ENCODE data around the gene LMF1. TPM values are rescaled to one million over a fixed set of nuclear protein-coding genes. Genes with fewer than 3 reads are reported as not detected.

The LMF1 gene
- total RNA-seq, 6 experiments from 2014 or later: 10.9 to 20.0 (median 13.8) TPM

DNA sequence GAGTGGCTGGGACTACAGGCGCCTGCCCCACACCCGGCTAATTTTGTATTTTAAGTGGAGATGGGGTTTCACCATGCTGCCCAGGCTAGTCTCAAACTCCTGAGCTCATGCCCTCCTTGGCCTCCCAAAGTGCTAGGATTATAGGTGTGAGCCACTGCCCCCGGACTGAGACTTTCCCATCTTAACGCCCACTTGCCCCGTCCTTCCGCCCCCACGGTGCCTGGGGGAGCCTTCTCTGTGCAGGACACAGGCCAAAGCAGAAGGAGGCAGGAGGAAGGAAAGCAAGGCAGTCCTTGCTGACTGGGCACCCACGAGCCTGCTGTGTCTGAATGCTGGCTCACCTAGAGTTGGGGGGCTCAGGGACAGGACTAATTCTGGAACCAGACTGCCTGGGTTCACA is 152.7 kb downstream of the LMF1 start:
- Histone ChIP-seq H3K36me3 (no peaks in the 10 kb centered on the region), H3K27me3 (no peaks in the 10 kb centered on the region), H3K27ac (no peak overlapping the region), H3K4me3 (no peak overlapping the region), H3K4me1 (no peaks in the 10 kb centered on the region), H3K9me3 (no peaks in the 10 kb centered on the region)
- intact Hi-C loops (cut with DNase I): no loop called here
- DNase-seq: no peak
- no peak for ATAC-seq
- no peak for TF ChIP-seq POLR2A (IDR thresholded peaks at IDR 0.05)
- TF ChIP-seq, protein P1, sequence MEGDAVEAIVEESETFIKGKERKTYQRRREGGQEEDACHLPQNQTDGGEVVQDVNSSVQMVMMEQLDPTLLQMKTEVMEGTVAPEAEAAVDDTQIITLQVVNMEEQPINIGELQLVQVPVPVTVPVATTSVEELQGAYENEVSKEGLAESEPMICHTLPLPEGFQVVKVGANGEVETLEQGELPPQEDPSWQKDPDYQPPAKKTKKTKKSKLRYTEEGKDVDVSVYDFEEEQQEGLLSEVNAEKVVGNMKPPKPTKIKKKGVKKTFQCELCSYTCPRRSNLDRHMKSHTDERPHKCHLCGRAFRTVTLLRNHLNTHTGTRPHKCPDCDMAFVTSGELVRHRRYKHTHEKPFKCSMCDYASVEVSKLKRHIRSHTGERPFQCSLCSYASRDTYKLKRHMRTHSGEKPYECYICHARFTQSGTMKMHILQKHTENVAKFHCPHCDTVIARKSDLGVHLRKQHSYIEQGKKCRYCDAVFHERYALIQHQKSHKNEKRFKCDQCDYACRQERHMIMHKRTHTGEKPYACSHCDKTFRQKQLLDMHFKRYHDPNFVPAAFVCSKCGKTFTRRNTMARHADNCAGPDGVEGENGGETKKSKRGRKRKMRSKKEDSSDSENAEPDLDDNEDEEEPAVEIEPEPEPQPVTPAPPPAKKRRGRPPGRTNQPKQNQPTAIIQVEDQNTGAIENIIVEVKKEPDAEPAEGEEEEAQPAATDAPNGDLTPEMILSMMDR (IDR thresholded peaks at IDR 0.05): no peak
- no CpG with 5 or more reads among the region's 8 CpGs for whole genome bisulfite sequencing (ENCODE audit: insufficient coverage, low coverage, low lambda C conversion rate, missing lambda C conversion rate)

DNA sequence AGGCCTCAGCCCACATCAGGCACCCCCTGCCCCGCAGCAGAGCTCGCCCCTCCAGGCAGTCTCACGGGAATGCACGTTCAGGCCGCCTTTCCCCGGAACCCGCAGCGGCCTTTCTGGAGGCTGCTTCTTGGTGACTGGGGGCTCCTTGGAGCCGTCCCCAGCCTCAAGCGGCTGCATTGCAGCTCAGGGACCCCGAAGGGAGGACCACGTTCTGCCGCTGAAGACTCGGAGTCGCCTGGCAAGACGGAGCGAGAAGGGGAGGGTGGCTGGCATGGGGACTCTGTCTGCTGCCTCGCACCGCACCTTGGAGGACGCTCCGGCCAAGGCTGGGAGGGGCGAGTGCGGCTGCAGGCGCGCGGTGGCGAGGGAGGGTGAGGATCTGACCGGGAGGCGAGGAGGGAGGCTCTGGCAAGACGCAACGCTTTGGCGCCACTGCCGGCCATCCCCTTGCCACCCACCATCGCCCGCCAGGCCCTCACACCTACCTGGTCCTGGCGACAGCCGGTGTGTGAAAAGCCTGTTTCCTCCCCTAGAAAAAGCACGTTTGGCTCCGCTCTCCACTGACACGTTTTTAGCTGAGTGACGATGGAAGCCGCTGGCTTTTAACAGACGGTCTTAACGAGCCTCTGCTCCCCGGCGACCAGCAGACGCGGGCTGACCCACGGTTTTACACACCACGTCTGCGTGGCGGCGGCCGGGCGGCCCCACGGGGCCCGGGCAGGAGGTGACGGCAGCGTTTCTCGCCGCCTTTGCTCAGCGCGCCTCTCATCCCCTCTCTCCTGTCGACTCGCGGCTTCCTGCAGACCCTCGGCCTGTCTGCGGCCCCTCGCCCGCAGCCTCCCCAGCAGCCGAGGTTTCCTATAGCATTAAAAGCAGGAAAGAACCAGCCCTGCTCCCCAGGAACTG is 153.5 kb downstream of the LMF1 start:
- no peaks in the 10 kb centered on the region for H3K4me1 ChIP-seq
- WGBS (ENCODE audit: insufficient coverage, low coverage, low lambda C conversion rate, missing lambda C conversion rate): 30% methylated on average over 2 of the region's 71 CpGs
- intact Hi-C loops (cut with DNase I): no loop called here
- ATAC-seq (no peak), DNase-seq (no peak)
- no peaks in the 10 kb centered on the region for H3K36me3 ChIP-seq
- TF ChIP-seq, protein P1 (IDR thresholded peaks at IDR 0.05): no peak
- no peak for TF ChIP-seq POLR2A (IDR thresholded peaks at IDR 0.05)
- no peaks in the 10 kb centered on the region for H3K9me3 ChIP-seq
- no peak overlapping the region for H3K27ac ChIP-seq
- H3K4me3 ChIP-seq: no peak overlapping the region
- H3K27me3 ChIP-seq: no peaks in the 10 kb centered on the region

DNA sequence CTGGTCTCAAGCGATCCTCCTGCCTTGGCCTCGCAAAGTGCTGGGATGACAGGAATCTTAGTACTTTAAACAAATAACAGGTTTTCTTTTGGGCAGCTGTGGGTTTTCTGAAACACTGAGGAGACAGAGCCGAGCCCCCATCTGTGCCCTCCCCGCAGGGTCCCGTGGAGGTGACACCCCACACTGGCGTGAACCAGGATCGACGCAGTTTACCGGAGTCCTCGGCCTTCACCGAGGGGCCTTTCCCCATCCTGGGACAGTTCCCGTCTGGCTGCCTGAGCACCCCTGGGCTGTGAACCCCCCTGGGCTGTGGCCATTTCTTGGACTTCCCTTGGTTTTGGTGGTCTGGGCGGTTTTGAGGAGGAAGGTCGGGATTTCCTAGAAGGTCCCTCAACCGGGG is 154.9 kb downstream of the LMF1 start:
- ATAC-seq: no peak
- H3K27ac ChIP-seq: no peak overlapping the region
- TF ChIP-seq, protein P1 (IDR thresholded peaks at IDR 0.05): no peak
- no peak for TF ChIP-seq POLR2A (IDR thresholded peaks at IDR 0.05)
- no peaks in the 10 kb centered on the region for H3K4me1 ChIP-seq
- H3K27me3 ChIP-seq: no peaks in the 10 kb centered on the region
- H3K36me3 ChIP-seq: no peaks in the 10 kb centered on the region
- no peaks in the 10 kb centered on the region for H3K9me3 ChIP-seq
- no peak overlapping the region for H3K4me3 ChIP-seq
- intact Hi-C loops (cut with DNase I): no loop called here
- DNase-seq: no peak
- 92% methylated on average over 11 of the region's 15 CpGs for WGBS (ENCODE audit: insufficient coverage, low coverage, low lambda C conversion rate, missing lambda C conversion rate)

- Histone ChIP-seq H3K36me3 (no peaks in the 10 kb centered on the region), H3K4me3 (no peak overlapping the region), H3K9me3 (no peaks in the 10 kb centered on the region), H3K27me3 (no peaks in the 10 kb centered on the region), H3K27ac (no peak overlapping the region), H3K4me1 (no peaks in the 10 kb centered on the region)
- TF ChIP-seq POLR2A (IDR thresholded peaks at IDR 0.05): no peak
- TF ChIP-seq, protein P1 (IDR thresholded peaks at IDR 0.05): no peak
- 36% methylated on average over 2 of the region's 9 CpGs for WGBS (ENCODE audit: insufficient coverage, low coverage, low lambda C conversion rate, missing lambda C conversion rate)
- ATAC-seq (no peak), DNase-seq (no peak)
- intact Hi-C loops (cut with DNase I): loop anchor here in 1 of 2 donors (5.0 kb wide), 1 partner anchor 237 kb away; no protein-coding TSS in a partner anchor
Observed at GRCh38 chr16:814974-815373, 155.8 kb downstream of the LMF1 start.
